ENCODE results near the gene PRRC2A. TPM values are rescaled to one million over a fixed set of nuclear protein-coding genes. Genes with fewer than 3 reads are reported as not detected.

The PRRC2A gene
- polyA plus RNA-seq, 1 donor (not counting 4 experiments of a cell fraction or from before 2014, with no cell fraction given): 20.5 TPM

GRCh38 chr6:31614684-31615578, 5.6 kb upstream of the PRRC2A start, which contains the start of gene AIF1:
Gene AIF1 (plus strand): TSS chr6:31615234. CDS start chr6:31615330, 96 bp downstream.
- Histone ChIP-seq H3K9me3 (ENCODE audit: control insufficient read depth, low read depth, low read length) (no peaks in the 10 kb centered on the region), H3K79me2 (ENCODE audit: control insufficient read depth, insufficient read depth, low read length) (no peaks in the 10 kb centered on the region), H3K9me1 (ENCODE audit: control insufficient read depth, extremely low read depth, insufficient read depth, low read length) (no peaks in the 10 kb centered on the region), H3K27ac (ENCODE audit: control insufficient read depth, insufficient read depth, low read length) (no peak within 1 kb of the TSS), H3K4me2 (ENCODE audit: control insufficient read depth, extremely low read depth, insufficient read depth, low read depth, low read length) (no peak within 1 kb of the TSS), H3K4me3 (ENCODE audit: control insufficient read depth in 2 of 3, extremely low read depth in 1 of 3, insufficient read depth in 2 of 3, low read depth in 1 of 3, low read length in 3 of 3) (no peak within 1 kb of the TSS), H3K9ac (ENCODE audit: control insufficient read depth, extremely low read depth, insufficient read depth, low read length) (no peak within 1 kb of the TSS), H2AFZ (ENCODE audit: control insufficient read depth, low read length) (no peak within 1 kb of the TSS), H3K27me3 (ENCODE audit: control insufficient read depth, extremely low read depth, insufficient read depth, low read length) (no peaks in the 10 kb centered on the region), H3K36me3 (ENCODE audit: control insufficient read depth in 2 of 2, extremely low read depth in 1 of 2, insufficient read depth in 2 of 2, low read length in 2 of 2) (no peaks in the 10 kb centered on the region), H3K4me1 (ENCODE audit: control insufficient read depth, extremely low read depth, insufficient read depth, low read length) (no peaks in the 10 kb centered on the region), H4K20me1 (ENCODE audit: control insufficient read depth, extremely low read depth, insufficient read depth, low read length) (no peaks in the 10 kb centered on the region)
- dilution Hi-C loops (cut with MboI; ENCODE audit: extremely low pct_ligation_motif_present, low sequenced_read_pairs): no loop called here
- TF ChIP-seq CTCF (optimal IDR thresholded peaks at IDR 0.05 in 1 of 3, IDR thresholded peaks at IDR 0.05 in 1 of 3, conservative IDR thresholded peaks at IDR 0.05 in 1 of 3; ENCODE audit: extremely low read depth in 1 of 3, insufficient read depth in 2 of 3, low read length in 3 of 3) (no peak), EZH2 (IDR thresholded peaks at IDR 0.05; ENCODE audit: low read length) (no peak)
- no peak for DNase-seq (ENCODE audit: low read depth, low spot score)
- no peak for FAIRE-seq

- H3K9ac ChIP-seq (ENCODE audit: control insufficient read depth, extremely low read depth, insufficient read depth, low read length): no peak overlapping the region
- H3K79me2 ChIP-seq (ENCODE audit: control insufficient read depth, insufficient read depth, low read length): no peaks in the 10 kb centered on the region
- no peaks in the 10 kb centered on the region for H3K36me3 ChIP-seq (ENCODE audit: control insufficient read depth in 2 of 2, extremely low read depth in 1 of 2, insufficient read depth in 2 of 2, low read length in 2 of 2)
- no peak overlapping the region for H2AFZ ChIP-seq (ENCODE audit: control insufficient read depth, low read length)
- FAIRE-seq (no peak), DNase-seq (ENCODE audit: low read depth, low spot score) (no peak)
- H3K9me3 ChIP-seq (ENCODE audit: control insufficient read depth, low read depth, low read length): no peaks in the 10 kb centered on the region
- H3K4me1 ChIP-seq (ENCODE audit: control insufficient read depth, extremely low read depth, insufficient read depth, low read length): no peaks in the 10 kb centered on the region
- no peak for TF ChIP-seq CTCF (optimal IDR thresholded peaks at IDR 0.05 in 1 of 3, IDR thresholded peaks at IDR 0.05 in 1 of 3, conservative IDR thresholded peaks at IDR 0.05 in 1 of 3; ENCODE audit: extremely low read depth in 1 of 3, insufficient read depth in 2 of 3, low read length in 3 of 3)
- no peaks in the 10 kb centered on the region for H4K20me1 ChIP-seq (ENCODE audit: control insufficient read depth, extremely low read depth, insufficient read depth, low read length)
- H3K27ac ChIP-seq (ENCODE audit: control insufficient read depth, insufficient read depth, low read length): no peak overlapping the region
- no peaks in the 10 kb centered on the region for H3K27me3 ChIP-seq (ENCODE audit: control insufficient read depth, extremely low read depth, insufficient read depth, low read length)
- no peak overlapping the region for H3K4me2 ChIP-seq (ENCODE audit: control insufficient read depth, extremely low read depth, insufficient read depth, low read depth, low read length)
- H3K9me1 ChIP-seq (ENCODE audit: control insufficient read depth, extremely low read depth, insufficient read depth, low read length): no peaks in the 10 kb centered on the region
- no peak overlapping the region for H3K4me3 ChIP-seq (ENCODE audit: control insufficient read depth in 2 of 3, extremely low read depth in 1 of 3, insufficient read depth in 2 of 3, low read depth in 1 of 3, low read length in 3 of 3)
- dilution Hi-C loops (cut with MboI; ENCODE audit: extremely low pct_ligation_motif_present, low sequenced_read_pairs): no loop called here
These were observed 4.8 kb upstream of the PRRC2A start for GRCh38 chr6:31615748-31616147.
